Esophagus squamous epithelium (tissue), 5 donors: ENCODE results near the gene PRND. TPM values are rescaled to one million over a fixed set of nuclear protein-coding genes. Genes with fewer than 3 reads are reported as not detected.

Source experiments
- DNase-seq: peaks from one replicate; lab custom pipeline; 2025; lab: John Stamatoyannopoulos, UW
- H3K27ac ChIP-seq, 4 donors: fragments of 200-600 bp; sonication (generic); one replicate each; pipeline ENCODE4 v1.5.1; 2016 to 2019; ENCODE audit warnings: mild to moderate bottlenecking in 1 of 4
- H3K27me3 ChIP-seq, 4 donors: fragments of 200-600 bp; sonication (generic); 1 replicate in 3 of 4; 2 replicates in 1 of 4; pipeline versions ENCODE4 v1.5.1 to v1.6.0; 2017 to 2021; ENCODE audit warnings: antibody characterized with exemption in 1 of 4
- H3K36me3 ChIP-seq, 3 donors: fragments of 200-600 bp; sonication (generic); one replicate each; pipeline ENCODE4 v1.5.1; 2016 to 2019
- H3K4me1 ChIP-seq, 3 donors: fragments of 200-600 bp; sonication (generic); one replicate each; pipeline ENCODE4 v1.5.1; 2017 to 2019
- H3K4me3 ChIP-seq, 4 donors: fragments of 200-600 bp; sonication (generic); 1 replicate in 3 of 4; 2 replicates in 1 of 4; pipeline ENCODE4 v1.5.1; 2016 to 2019; ENCODE audit warnings: mild to moderate bottlenecking in 2 of 4, moderate library complexity in 1 of 4
- H3K9me3 ChIP-seq, 3 donors: fragments of 200-600 bp; sonication (generic); one replicate each; pipeline ENCODE4 v1.5.1; 2016 to 2019
- POLR2A ChIP-seq, 4 donors: fragments of 450-650 bp; IDR thresholded peaks; one replicate each; pipeline ENCODE4 v1.6.1; 2017; ENCODE audit warnings: antibody characterized with exemption in 4 of 4, mild to moderate bottlenecking in 4 of 4, moderate library complexity in 3 of 4
- WGBS, 2 donors: methylation state at CpG; one replicate each; pipeline ENCODE4 v1.1.5; 2018; 5-methylcytosine and 5-hydroxymethylcytosine counted together
- intact Hi-C: fragments of 100-400 bp; cut with DNase I; formaldehyde crosslinking; loops from one replicate; pipeline ENCODE4 v1.15.0; 2022
- total RNA-seq, 4 donors: library from RNA; depleted of rRNA; stranded (reverse); fragments of >200 nt; gene quantifications; one replicate each; pipeline ENCODE4 v1.1.0, GENCODE V29; 2016
- TF ChIP-seq, protein P1 (sequence below), 6 experiments: fragments of 450-650 bp in 4 of 6; fragments of 200-600 bp in 2 of 6; sonication (generic) in 2 of 6; IDR thresholded peaks; one replicate each; pipeline ENCODE4 v1.5.1; 2016 to 2019; ENCODE audit warnings: antibody characterized with exemption in 6 of 6, mild to moderate bottlenecking in 4 of 6, moderate library complexity in 4 of 6
- donor health status: DM: yes; HTN: yes; CAD: no.

PRND gene
- total RNA-seq, 4 donors from 2014 or later = not detected

DNA sequence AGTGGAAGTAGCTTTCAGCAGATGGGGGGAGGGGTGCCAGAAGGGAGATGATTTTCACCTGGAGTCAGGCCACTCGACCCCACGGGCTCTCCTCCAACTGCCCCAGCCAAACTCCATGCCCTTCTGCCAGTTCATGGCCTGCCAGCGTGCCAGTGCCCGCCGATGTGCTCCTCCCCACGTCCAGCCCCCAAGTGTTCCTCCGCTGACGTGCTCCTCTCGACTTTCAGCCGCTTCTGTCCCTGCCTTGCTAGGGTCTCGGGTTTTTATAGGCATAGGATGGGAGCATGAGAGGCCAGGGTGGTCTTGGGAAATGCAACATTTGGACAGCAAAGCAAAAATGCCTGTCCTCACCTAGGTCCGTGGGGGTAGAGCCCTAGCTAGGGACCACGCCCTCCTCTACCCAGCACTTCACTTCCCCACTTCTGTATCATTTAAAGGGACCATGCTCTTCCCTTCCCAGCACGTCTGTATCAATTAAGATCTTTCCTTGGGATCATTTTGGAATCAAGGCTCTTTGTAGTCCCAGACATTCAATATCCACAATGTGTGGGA, 54.4 kb downstream of the PRND start:
- 48 to 56% methylated on average over 5 to 7 of the region's 14 CpGs for WGBS, 2 donors
- intact Hi-C loops = no loop called here
- TF ChIP-seq, protein P1, sequence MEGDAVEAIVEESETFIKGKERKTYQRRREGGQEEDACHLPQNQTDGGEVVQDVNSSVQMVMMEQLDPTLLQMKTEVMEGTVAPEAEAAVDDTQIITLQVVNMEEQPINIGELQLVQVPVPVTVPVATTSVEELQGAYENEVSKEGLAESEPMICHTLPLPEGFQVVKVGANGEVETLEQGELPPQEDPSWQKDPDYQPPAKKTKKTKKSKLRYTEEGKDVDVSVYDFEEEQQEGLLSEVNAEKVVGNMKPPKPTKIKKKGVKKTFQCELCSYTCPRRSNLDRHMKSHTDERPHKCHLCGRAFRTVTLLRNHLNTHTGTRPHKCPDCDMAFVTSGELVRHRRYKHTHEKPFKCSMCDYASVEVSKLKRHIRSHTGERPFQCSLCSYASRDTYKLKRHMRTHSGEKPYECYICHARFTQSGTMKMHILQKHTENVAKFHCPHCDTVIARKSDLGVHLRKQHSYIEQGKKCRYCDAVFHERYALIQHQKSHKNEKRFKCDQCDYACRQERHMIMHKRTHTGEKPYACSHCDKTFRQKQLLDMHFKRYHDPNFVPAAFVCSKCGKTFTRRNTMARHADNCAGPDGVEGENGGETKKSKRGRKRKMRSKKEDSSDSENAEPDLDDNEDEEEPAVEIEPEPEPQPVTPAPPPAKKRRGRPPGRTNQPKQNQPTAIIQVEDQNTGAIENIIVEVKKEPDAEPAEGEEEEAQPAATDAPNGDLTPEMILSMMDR (IDR thresholded peaks at IDR 0.05) = no peak
- TF ChIP-seq POLR2A (IDR thresholded peaks at IDR 0.05) = no peak
- Histone ChIP-seq H3K27me3 (no peaks in the 10 kb centered on the region), H3K27ac (no peak overlapping the region), H3K9me3 (peaks cover 0 to 10% (median 0%) of the 10 kb centered on the region in 3 donors), H3K4me1 (no peaks in the 10 kb centered on the region), H3K4me3 (no peak overlapping the region), H3K36me3 (no peaks in the 10 kb centered on the region)
- DNase-seq = no peak

Other genes with a start within 250 kb of the PRND start
- gene PRNP, start 35.5 kb upstream of the PRND start, total RNA-seq = 100 to 1,000 TPM in 2 of 4 donors, 10 to 100 TPM in 2; 48.4 to 116 (median 94.2) TPM
- 10 to 100 TPM in 1 of 4 donors, 1 to 10 TPM in 3; 1.6 to 17.5 (median 5.4) TPM for gene RASSF2, start 101.7 kb downstream of the PRND start, total RNA-seq